A549 (cell line): ENCODE results near the gene ZNF730. TPM values are rescaled to one million over a fixed set of nuclear protein-coding genes. Genes with fewer than 3 reads are reported as not detected.

Experiments
- ATAC-seq, 2 experiments: fragments of 200-7000 bp in 1 of 2; fragments of >200 bp in 1 of 2; cut with Nextera tagmentation in 1 of 2; cut with Tn5 transposase in 1 of 2; 3 replicates each; pipeline versions ENCODE4 v1.8.0 to v1.9.1; 2018 to 2020; ENCODE audit warnings: mild to moderate bottlenecking in 1 of 2, moderate library complexity in 1 of 2
- CTCF ChIA-PET: fragments of 300-600 bp; sonication (Branson Sonifier 250); formaldehyde crosslinking; extraction: SDS; loops from one replicate; lab custom pipeline; 2021; ENCODE audit warnings: antibody characterized with exemption, inconsistent platforms; lab: Yijun Ruan, JAX
- POLR2A ChIA-PET: fragments of 350-600 bp; formaldehyde crosslinking; extraction: SDS; loops from one replicate; lab custom pipeline; 2021; ENCODE audit warnings: antibody characterized with exemption, inconsistent platforms; lab: Yijun Ruan, JAX
- DNase-seq, 2 experiments: peaks; one replicate each; pipeline versions ENCODE4 v3.0.0 to v3.0.0-alpha.2; 2011 to 2016; ENCODE audit warnings: low read depth in 1 of 2, low spot score in 1 of 2
- FAIRE-seq: peaks from 2 replicates; lab custom pipeline; 2011; peaks lifted over from hg19 to GRCh38; lab: Jason Lieb, UNC
- H3K27ac ChIP-seq, 2 experiments: fragments of >200 bp; sonication (Bioruptor Twin); formaldehyde crosslinking; 3 replicates each; pipeline ENCODE4 v1.5.1; 2016 to 2017
- H3K4me1 ChIP-seq: fragments of >200 bp; sonication (Bioruptor Twin); formaldehyde crosslinking; 3 replicates; pipeline ENCODE4 v1.6.1; 2016
- H3K4me2 ChIP-seq: fragments of >200 bp; sonication (Bioruptor Twin); formaldehyde crosslinking; 3 replicates; pipeline ENCODE4 v1.6.1; 2016
- H3K4me3 ChIP-seq: fragments of >200 bp; sonication (Bioruptor Twin); formaldehyde crosslinking; 3 replicates; pipeline ENCODE4 v1.5.1; 2016
- H3K9me3 ChIP-seq: fragments of >200 bp; sonication (Bioruptor Twin); formaldehyde crosslinking; 3 replicates; pipeline ENCODE4 v1.6.1; 2016
- CBX2 ChIP-seq: fragments of 200-600 bp; sonication (generic); IDR thresholded peaks from 2 replicates; pipeline ENCODE4 v1.6.1; 2016; ENCODE audit warnings: low read depth, mild to moderate bottlenecking, borderline replicate concordance
- CEBPB ChIP-seq, 2 experiments: fragments of >200 bp in 1 of 2; sonication (Bioruptor Twin) in 1 of 2; formaldehyde crosslinking in 1 of 2; IDR thresholded peaks; 2 replicates each; pipeline ENCODE4 v1.6.1; 2012 to 2016
- CHD4 ChIP-seq: fragments of 200-600 bp; sonication (generic); IDR thresholded peaks from 2 replicates; pipeline ENCODE4 v1.6.1; 2016; ENCODE audit warnings: antibody characterized with exemption, mild to moderate bottlenecking, borderline replicate concordance
- EHF ChIP-seq: fragments of 250-450 bp; sonication (Bioruptor Pico); IDR thresholded peaks from 2 replicates; pipeline ENCODE4 v1.5.0; 2020; ENCODE audit warnings: mild to moderate bottlenecking
- FOSL2 ChIP-seq, 2 experiments: fragments of 450-650 bp in 1 of 2; fragments of >200 bp in 1 of 2; sonication (Bioruptor Twin) in 1 of 2; formaldehyde crosslinking; IDR thresholded peaks; 2 replicates each; pipeline versions ENCODE4 v1.5.0 to v1.6.1; 2016 to 2020; ENCODE audit warnings: mild to moderate bottlenecking in 1 of 2, moderate library complexity in 1 of 2
- HMGXB4 ChIP-seq: fragments of 250-450 bp; sonication (Bioruptor Pico); IDR thresholded peaks from 2 replicates; pipeline ENCODE4 v1.5.0; 2021; ENCODE audit warnings: mild to moderate bottlenecking, moderate library complexity, borderline replicate concordance
- HOXA7 ChIP-seq: fragments of 250-450 bp; sonication (Bioruptor Pico); IDR thresholded peaks from 2 replicates; pipeline ENCODE4 v1.5.0; 2020; ENCODE audit warnings: mild to moderate bottlenecking, moderate library complexity
- JUNB ChIP-seq: fragments of >200 bp; sonication (Bioruptor Twin); formaldehyde crosslinking; IDR thresholded peaks from 2 replicates; pipeline ENCODE4 v1.6.1; 2016
- MAZ ChIP-seq: fragments of 150-350 bp; IDR thresholded peaks from 2 replicates; pipeline ENCODE4 v1.6.1; 2014; ENCODE audit warnings: antibody characterized with exemption, low read depth, low read length, borderline replicate concordance
- MYC ChIP-seq: IDR thresholded peaks from 2 replicates; pipeline ENCODE4 v1.6.1; 2012; ENCODE audit warnings: mild to moderate bottlenecking, inconsistent platforms, low read length, improper control_type of control experiment, borderline replicate concordance
- NPAS2 ChIP-seq: fragments of 250-450 bp; sonication (Bioruptor Pico); IDR thresholded peaks from 2 replicates; pipeline ENCODE4 v1.8.0; 2022; ENCODE audit warnings: mild to moderate bottlenecking, moderate library complexity, borderline replicate concordance
- NR3C1 ChIP-seq: fragments of >200 bp; sonication (Bioruptor Twin); formaldehyde crosslinking; IDR thresholded peaks from 3 replicates; pipeline ENCODE4 v1.6.1; 2017
- PHF8 ChIP-seq: fragments of 200-600 bp; sonication (generic); IDR thresholded peaks from 2 replicates; pipeline ENCODE4 v1.6.1; 2016; ENCODE audit warnings: low read depth, mild to moderate bottlenecking, antibody characterized with exemption, moderate library complexity, borderline replicate concordance
- RFX5 ChIP-seq: fragments of 450-650 bp; IDR thresholded peaks from 2 replicates; pipeline ENCODE4 v1.7.1; 2014; ENCODE audit warnings: antibody characterized with exemption, mild to moderate bottlenecking, moderate library complexity
- SMC3 ChIP-seq: fragments of >200 bp; sonication (Bioruptor Twin); formaldehyde crosslinking; IDR thresholded peaks from 3 replicates; pipeline ENCODE4 v1.6.1; 2018; ENCODE audit warnings: inconsistent platforms
- TP53 ChIP-seq: fragments of 250-450 bp; sonication (Bioruptor Pico); IDR thresholded peaks from 2 replicates; pipeline ENCODE4 v1.5.0; 2021; ENCODE audit warnings: mild to moderate bottlenecking, moderate library complexity
- ZFP36 ChIP-seq: fragments of 450-650 bp; IDR thresholded peaks from 2 replicates; pipeline ENCODE4 v1.6.1; 2014; ENCODE audit warnings: borderline replicate concordance; ENCODE audit not compliant: partially characterized antibody
- ZNF302 ChIP-seq: fragments of 250-450 bp; sonication (Bioruptor Pico); IDR thresholded peaks from 2 replicates; pipeline ENCODE4 v1.9.0; 2021; ENCODE audit warnings: inconsistent platforms, mild to moderate bottlenecking, moderate library complexity
- WGBS: methylation state at CpG from one replicate; pipeline ENCODE4 v1.1.6; 2017; ENCODE audit errors: missing lambda C conversion rate; 5-methylcytosine and 5-hydroxymethylcytosine counted together
- polyA plus RNA-seq, 4 experiments: library from polyadenylated mRNA; depleted of rRNA in 3 of 4; stranded (reverse); fragments of >200 nt; fragmentation: RNase III in 1 of 4; extraction: RNeasy Plus Mini Kit Qiagen cat#74134 plus additional on column Dnase treatment in 1 of 4; gene quantifications; 2 replicates in 3 of 4; 3 replicates in 1 of 4; pipeline ENCODE4 v1.2.3, GENCODE V29; 2011 to 2017

ZNF730 gene
- polyA plus RNA-seq, 2 of the 4 experiments (the other 2 are of a cell fraction): not detected

- CTCF ChIA-PET: interaction anchor here (1.2 kb wide), 1 partner anchor 12 kb away, joined by 3 read pairs; no protein-coding TSS in a partner anchor
- H3K9me3 ChIP-seq: peaks cover 42% of the 10 kb centered on the region; the same call in 2 of the 3 replicates
- WGBS: 26% methylated on average over 11 of the region's 11 CpGs
Observed at GRCh38 chr19:23183251-23183650, 66.4 kb downstream of the ZNF730 start.

DNA sequence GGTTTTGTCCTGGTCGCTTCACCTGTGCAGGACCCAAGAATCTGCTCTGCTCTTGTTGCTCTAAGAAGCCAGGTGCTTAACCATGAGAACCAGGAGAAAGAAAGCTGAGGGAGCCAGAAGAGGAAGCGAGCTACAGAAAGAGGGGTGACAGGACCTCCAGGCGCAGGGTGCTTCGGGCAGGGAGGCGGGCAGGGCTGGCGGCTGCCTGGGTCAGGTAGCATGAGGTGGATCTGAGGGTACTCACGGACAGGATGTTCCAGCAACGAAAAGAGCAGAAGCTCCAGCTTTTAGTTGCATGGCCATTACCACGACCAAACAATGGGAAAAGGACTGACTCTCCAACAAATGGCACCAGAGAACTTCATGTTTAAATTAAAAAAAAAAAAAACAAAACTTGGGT, 73.5 kb downstream of the ZNF730 start:
- ATAC-seq: no peak
- CTCF ChIA-PET: no interaction called here
- POLR2A ChIA-PET: no interaction called here
- no peak overlapping the region for H3K4me3 ChIP-seq
- WGBS: 20% methylated on average over 9 of the region's 9 CpGs
- H3K27ac ChIP-seq: no peak overlapping the region
- no peak overlapping the region for H3K4me2 ChIP-seq
- TF ChIP-seq HOXA7 (CRISPR knock-in tag): no peak
- TF ChIP-seq JUNB: no peak
- TF ChIP-seq EHF (CRISPR knock-in tag): no peak
- TF ChIP-seq SMC3: no peak
- TF ChIP-seq ZNF302 (CRISPR knock-in tag): no peak
- no peak for TF ChIP-seq CBX2
- TF ChIP-seq TP53: no peak
- no peak for TF ChIP-seq FOSL2 (IDR thresholded peaks at IDR 0.05)
- no peak for TF ChIP-seq FOSL2 (CRISPR knock-in tag; IDR thresholded peaks at IDR 0.05)
- TF ChIP-seq NPAS2 (CRISPR knock-in tag): no peak
- no peak for TF ChIP-seq MAZ
- TF ChIP-seq MYC: no peak
- no peak for TF ChIP-seq ZFP36
- TF ChIP-seq RFX5: no peak
- TF ChIP-seq CHD4: no peak
- no peak for TF ChIP-seq HMGXB4 (CRISPR knock-in tag)
- TF ChIP-seq PHF8: no peak
- no peak for FAIRE-seq
- peaks cover 51% of the 10 kb centered on the region for H3K9me3 ChIP-seq
- H3K4me1 ChIP-seq: no peaks in the 10 kb centered on the region
- DNase-seq: no peak

More at GRCh38 chr19:23183251-23183650, 66.4 kb downstream of the ZNF730 start:
- TF ChIP-seq CEBPB (IDR thresholded peaks at IDR 0.05) (no peak), NR3C1 (no peak)
- POLR2A ChIA-PET: no interaction called here
- DNase-seq (no peak), FAIRE-seq (no peak), ATAC-seq (no peak)
- Histone ChIP-seq H3K4me3 (no peak overlapping the region), H3K27ac (no peak overlapping the region), H3K4me2 (no peak overlapping the region), H3K4me1 (no peaks in the 10 kb centered on the region)

Other genes with a start within 250 kb of the ZNF730 start
- not detected in 2 replicates for gene ZNF728, start 113.8 kb upstream of the ZNF730 start, polyA plus RNA-seq (2011; rRNA removed)
- gene ZNF728, start 113.8 kb upstream of the ZNF730 start, polyA plus RNA-seq (2017; fragmentation: RNase III; extraction: RNeasy Plus Mini Kit Qiagen cat#74134 plus additional on column Dnase treatment): not detected in 3 replicates
- gene ZNF724, start 133.4 kb downstream of the ZNF730 start, polyA plus RNA-seq (2011; rRNA removed): 1.8 and 1.9 TPM in 2 replicates
- 1.4 to 1.5 TPM (median 1.5 TPM) in 3 replicates for gene ZNF724, start 133.4 kb downstream of the ZNF730 start, polyA plus RNA-seq (2017; fragmentation: RNase III; extraction: RNeasy Plus Mini Kit Qiagen cat#74134 plus additional on column Dnase treatment)